Spleen (tissue), 11 donors: ENCODE data around the gene TEAD3. TPM values are rescaled to one million over a fixed set of nuclear protein-coding genes. Genes with fewer than 3 reads are reported as not detected.

Experiments used
- DNase-seq: peaks from one replicate; pipeline ENCODE4 v3.0.0-alpha.2; 2020
- H3K27ac ChIP-seq, 8 donors: fragments of 200-600 bp; sonication (generic) in 7 of 8; 1 replicate in 4 of 8; 2 replicates in 4 of 8; pipeline versions ENCODE4 v1.5.0 to v1.8.0; 2016 to 2021; ENCODE audit warnings: inconsistent platforms in 4 of 8, mild to moderate bottlenecking in 4 of 8, moderate library complexity in 1 of 8
- H3K27me3 ChIP-seq, 7 donors: fragments of 200-600 bp; sonication (generic) in 6 of 7; replicated peaks in 1 of 7; 1 replicate in 4 of 7; 2 replicates in 3 of 7; pipeline versions ENCODE4 v1.5.0 to v1.8.0; 2016 to 2021; ENCODE audit warnings: inconsistent platforms in 3 of 7, mild to moderate bottlenecking in 1 of 7
- H3K36me3 ChIP-seq, 6 donors: fragments of 200-600 bp; sonication (generic) in 5 of 6; 1 replicate in 4 of 6; 2 replicates in 2 of 6; pipeline versions ENCODE4 v1.5.0 to v1.8.0; 2016 to 2021; ENCODE audit warnings: inconsistent platforms in 2 of 6
- H3K4me1 ChIP-seq, 6 donors: fragments of 200-600 bp; sonication (generic) in 5 of 6; 1 replicate in 3 of 6; 2 replicates in 3 of 6; pipeline versions ENCODE4 v1.5.0 to v1.8.0; 2016 to 2021; ENCODE audit warnings: inconsistent platforms in 3 of 6
- H3K4me3 ChIP-seq, 8 donors: fragments of 200-600 bp; sonication (generic) in 7 of 8; 1 replicate in 4 of 8; 2 replicates in 4 of 8; pipeline versions ENCODE4 v1.5.0 to v1.8.0; 2016 to 2021; ENCODE audit warnings: inconsistent platforms in 4 of 8, mild to moderate bottlenecking in 4 of 8, moderate library complexity in 2 of 8
- H3K9me3 ChIP-seq, 8 donors: fragments of 200-600 bp; sonication (generic) in 7 of 8; 1 replicate in 4 of 8; 2 replicates in 4 of 8; pipeline versions ENCODE4 v1.5.0 to v1.8.0; 2016 to 2021; ENCODE audit warnings: inconsistent platforms in 4 of 8
- CTCF ChIP-seq, 11 experiments: fragments of 200-600 bp in 7 of 11; fragments of 450-650 bp in 4 of 11; sonication (generic) in 4 of 11; IDR thresholded peaks in 8 of 11; conservative IDR thresholded peaks in 3 of 11; 1 replicate in 7 of 11; 2 replicates in 4 of 11; pipeline versions ENCODE4 v1.4.0 to v1.8.0; 2016 to 2021; ENCODE audit warnings: antibody characterized with exemption in 11 of 11, inconsistent platforms in 4 of 11, mild to moderate bottlenecking in 1 of 11
- POLR2A ChIP-seq, 3 donors: fragments of 450-650 bp; IDR thresholded peaks; one replicate each; pipeline ENCODE4 v1.5.1; 2017; ENCODE audit warnings: antibody characterized with exemption in 3 of 3, mild to moderate bottlenecking in 1 of 3
- POLR2AphosphoS5 ChIP-seq, 3 donors: sonication (generic); formaldehyde crosslinking; IDR thresholded peaks; one replicate each; pipeline ENCODE4 v1.5.1; 2017; ENCODE audit warnings: antibody characterized with exemption in 3 of 3
- WGBS, 5 donors: extraction: QIAGEN DNeasy Blood & Tissue Kit in 3 of 5; methylation state at CpG; one replicate each; pipeline versions ENCODE4 v1.1.5 to v1.1.7; 2013 to 2018; 5-methylcytosine and 5-hydroxymethylcytosine counted together
- intact Hi-C: fragments of 100-400 bp; cut with DNase I; formaldehyde crosslinking; loops from one replicate; pipeline ENCODE4 v1.15.0; 2023; ENCODE audit warnings: low total_unique reads
- polyA plus RNA-seq, 3 donors: library from polyadenylated mRNA; stranded (reverse); fragments of 200-250 nt; gene quantifications; one replicate each; pipeline ENCODE4 v1.2.1, GENCODE V29; 2013
- total RNA-seq, 7 donors: library from RNA; depleted of rRNA in 3 of 7; stranded (reverse); fragments of >200 nt in 3 of 7; fragmentation: NEBNext Ultra II Directional in 4 of 7; extraction: Animal tissue kit (Norgen Biotek cat#: 25700) in 4 of 7; gene quantifications; one replicate each; pipeline versions ENCODE4 v1.1.0 to v1.2.1, GENCODE V29; 2016 to 2021
- donor health status: healthy with polysubstance abuse.
- donor health status: DM: no; HTN: no; CAD: no; lungs with moderate emphysema.
- donor health status: DM: no; HTN: no; CAD: no.
- donor health status: Bipolar disorder and iron deficiency.
- donor health status: healthy.
- donor health status: DM: no; HTN: no; CAD: no.
- donor health status: DM: yes; HTN: yes; CAD: no.

TEAD3 gene
- total and polyA plus RNA-seq, 10 donors = 2.5 to 15.2 (median 7.2) TPM

- peak overlapping the region; percentile 20 to 86 (median 80) for H3K27ac ChIP-seq
- WGBS, 5 donors = 22 to 72% (median 45%) methylated on average over 8 to 63 of the region's 63 CpGs
- no peaks in the 10 kb centered on the region for H3K36me3 ChIP-seq
- H3K4me3 ChIP-seq = peak overlapping the region; percentile 48 to 86 (median 68)
- no peak for DNase-seq
- no peaks in the 10 kb centered on the region for H3K9me3 ChIP-seq
- intact Hi-C loops = no loop called here
- H3K4me1 ChIP-seq = peaks cover 5 to 72% (median 43%) of the 10 kb centered on the region in 6 donors
- TF ChIP-seq CTCF (IDR thresholded peaks at IDR 0.05 in 8 of 11, conservative IDR thresholded peaks at IDR 0.05 in 3 of 11) (no peak), POLR2A (IDR thresholded peaks at IDR 0.05) (no peak), POLR2AphosphoS5 (IDR thresholded peaks at IDR 0.05) (no peak)
- H3K27me3 ChIP-seq = peaks cover 0 to 88% (median 25%) of the 10 kb centered on the region in 7 donors
Observed at GRCh38 chr6:35496036-35496840, 641 bp downstream of the TEAD3 start.

GRCh38 chr6:35495258-35496035, 1.4 kb downstream of the TEAD3 start:
- no peaks in the 10 kb centered on the region for H3K9me3 ChIP-seq
- H3K4me1 ChIP-seq = peaks cover 5 to 80% (median 46%) of the 10 kb centered on the region in 6 donors
- 72 to 90% (median 82%) methylated on average over 7 to 9 of the region's 9 CpGs for WGBS, 5 donors
- no peaks in the 10 kb centered on the region for H3K36me3 ChIP-seq
- TF ChIP-seq POLR2A (IDR thresholded peaks at IDR 0.05) = no peak
- no peak for TF ChIP-seq CTCF (IDR thresholded peaks at IDR 0.05 in 8 of 11, conservative IDR thresholded peaks at IDR 0.05 in 3 of 11)
- TF ChIP-seq POLR2AphosphoS5 (IDR thresholded peaks at IDR 0.05) = no peak
- peak overlapping the region in 7 of 8 donors; percentile 48 to 86 (median 70) for H3K4me3 ChIP-seq
- intact Hi-C loops = no loop called here
- peaks cover 0 to 87% (median 25%) of the 10 kb centered on the region in 7 donors for H3K27me3 ChIP-seq
- no peak for DNase-seq
- H3K27ac ChIP-seq = peak overlapping the region in 7 of 8 donors; percentile 55 to 86 (median 84)

GRCh38 chr6:35494161-35494563, 2.7 kb downstream of the TEAD3 start:
- peaks cover 5 to 92% (median 49%) of the 10 kb centered on the region in 6 donors for H3K4me1 ChIP-seq
- H3K27ac ChIP-seq = peak overlapping the region in 2 of 8 donors; percentile 2 to 86
- H3K4me3 ChIP-seq = peak overlapping the region in 1 of 8 donors; percentile 31
- DNase-seq = no peak
- TF ChIP-seq POLR2AphosphoS5 (IDR thresholded peaks at IDR 0.05) (peak in 1 of 3 donors; percentile 42), CTCF (IDR thresholded peaks at IDR 0.05 in 8 of 11, conservative IDR thresholded peaks at IDR 0.05 in 3 of 11) (no peak)
- no peaks in the 10 kb centered on the region for H3K36me3 ChIP-seq
- WGBS, 5 donors = 0 to 11% (median 4%) methylated on average over 2 to 4 of the region's 4 CpGs
- no peaks in the 10 kb centered on the region for H3K9me3 ChIP-seq
- peaks cover 0 to 80% (median 21%) of the 10 kb centered on the region in 7 donors for H3K27me3 ChIP-seq
- intact Hi-C loops = no loop called here
